Measurements from ENCODE around the gene B4GALNT4.
"Not testable (repeated sequence)": the region's sequence is repeated elsewhere in the genome, so short reads cannot be mapped to it uniquely, and the experiment has no call there.

Gene B4GALNT4

DNA sequence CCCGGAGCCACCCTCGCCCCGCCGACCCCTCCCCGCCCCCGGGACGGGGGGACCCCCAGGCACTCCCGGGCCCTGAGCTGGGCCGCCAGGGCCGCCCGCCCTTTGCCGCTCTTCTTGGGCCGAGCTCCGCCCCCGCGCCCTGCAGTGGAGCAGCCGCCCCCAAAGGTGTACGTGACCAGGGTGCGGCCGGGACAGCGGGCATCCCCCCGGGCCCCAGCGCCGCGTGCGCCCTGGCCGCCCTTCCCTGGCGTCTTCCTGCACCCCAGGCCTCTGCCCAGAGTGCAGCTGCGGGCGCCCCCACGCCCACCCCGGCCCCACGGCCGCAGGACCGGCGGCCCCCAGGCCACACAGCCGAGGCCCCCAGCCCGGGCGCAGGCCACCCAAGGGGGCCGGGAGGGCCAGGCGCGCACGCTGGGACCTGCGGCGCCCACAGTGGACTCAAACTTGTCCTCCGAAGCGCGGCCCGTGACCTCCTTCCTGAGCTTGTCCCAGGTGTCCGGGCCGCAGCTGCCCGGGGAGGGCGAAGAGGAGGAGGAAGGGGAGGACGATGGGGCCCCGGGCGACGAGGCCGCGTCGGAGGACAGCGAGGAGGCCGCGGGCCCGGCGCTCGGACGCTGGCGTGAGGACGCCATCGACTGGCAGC lies 7.4 kb downstream of the B4GALNT4 start:
- no peak for DNase-seq

GRCh38 chr11:377174-377865 lies 8.0 kb downstream of the B4GALNT4 start:
- no peak for DNase-seq

DNA sequence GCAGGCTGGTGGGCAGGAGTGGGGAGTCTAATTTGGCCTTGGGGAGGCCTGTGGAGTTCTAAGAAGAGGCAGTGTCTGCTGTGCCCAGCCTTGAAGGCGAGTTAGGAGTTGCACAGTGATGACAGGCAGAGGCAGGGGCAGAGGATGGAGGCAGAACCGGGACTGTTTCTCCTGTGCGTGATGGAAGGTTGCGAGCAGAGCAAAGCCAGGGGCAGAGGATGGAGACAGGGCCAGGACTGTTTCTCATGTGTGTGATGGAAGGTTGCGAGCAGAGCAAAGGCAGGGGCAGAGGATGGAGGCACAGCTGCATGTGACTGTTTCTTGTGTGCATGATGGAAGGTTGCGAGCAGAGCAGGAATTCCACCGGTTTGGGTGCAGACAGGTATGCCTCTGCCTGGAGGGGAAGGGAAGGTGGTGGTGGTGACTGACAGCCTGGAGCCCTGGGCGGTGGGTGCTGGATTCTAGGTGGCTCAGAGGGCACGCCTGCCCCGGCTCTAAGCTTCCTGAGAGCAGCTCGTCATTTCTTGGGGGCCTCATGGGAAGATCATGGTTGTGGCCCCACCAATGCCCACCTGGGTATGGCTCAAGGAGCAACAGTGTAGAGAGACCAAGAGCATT lies 8.7 kb downstream of the B4GALNT4 start:
- DNase-seq, result no peak

GRCh38 chr11:379205-380094 lies 10.2 kb downstream of the B4GALNT4 start:
- no peak for DNase-seq

DNA sequence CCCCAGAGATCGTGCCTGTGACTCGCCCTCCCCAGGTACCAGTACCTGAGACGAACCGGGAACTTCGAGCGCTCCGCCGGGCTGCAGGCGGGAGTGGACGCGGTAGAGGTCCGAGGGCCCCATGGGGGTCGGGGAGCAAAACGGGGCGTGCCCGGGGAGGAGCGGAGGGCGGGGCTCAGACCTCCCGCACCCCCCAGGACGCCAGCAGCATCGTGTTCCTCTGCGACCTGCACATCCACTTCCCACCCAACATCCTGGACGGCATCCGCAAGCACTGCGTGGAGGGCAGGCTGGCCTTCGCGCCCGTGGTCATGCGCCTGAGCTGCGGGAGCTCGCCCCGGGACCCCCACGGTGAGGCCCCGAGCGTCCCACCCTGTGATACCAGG lies 10.8 kb downstream of the B4GALNT4 start:
- DNase-seq, result no peak

- DNase-seq, result no peak
Observed at GRCh38 chr11:380491-380890, 11.2 kb downstream of the B4GALNT4 start.

DNA sequence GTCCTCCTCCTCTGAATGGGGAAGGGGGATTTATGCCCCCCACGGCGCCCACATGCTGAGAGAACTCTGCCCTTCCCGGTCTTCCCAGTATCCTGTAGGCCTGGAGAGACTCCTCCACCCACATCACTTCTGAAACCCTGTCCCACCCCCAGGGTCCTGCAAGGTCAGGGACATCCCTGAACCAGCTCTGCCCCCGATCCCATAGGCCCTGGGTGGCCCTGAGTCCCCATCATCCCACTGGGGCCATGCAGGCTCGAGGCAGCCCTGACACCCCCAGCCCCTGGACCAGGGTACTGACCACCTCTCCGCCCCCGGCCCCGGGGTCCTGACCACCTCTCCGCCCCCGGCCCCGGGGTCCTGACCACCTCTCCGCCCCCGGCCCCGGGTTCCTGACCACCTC lies 11.7 kb downstream of the B4GALNT4 start:
- DNase-seq, result no peak

DNA sequence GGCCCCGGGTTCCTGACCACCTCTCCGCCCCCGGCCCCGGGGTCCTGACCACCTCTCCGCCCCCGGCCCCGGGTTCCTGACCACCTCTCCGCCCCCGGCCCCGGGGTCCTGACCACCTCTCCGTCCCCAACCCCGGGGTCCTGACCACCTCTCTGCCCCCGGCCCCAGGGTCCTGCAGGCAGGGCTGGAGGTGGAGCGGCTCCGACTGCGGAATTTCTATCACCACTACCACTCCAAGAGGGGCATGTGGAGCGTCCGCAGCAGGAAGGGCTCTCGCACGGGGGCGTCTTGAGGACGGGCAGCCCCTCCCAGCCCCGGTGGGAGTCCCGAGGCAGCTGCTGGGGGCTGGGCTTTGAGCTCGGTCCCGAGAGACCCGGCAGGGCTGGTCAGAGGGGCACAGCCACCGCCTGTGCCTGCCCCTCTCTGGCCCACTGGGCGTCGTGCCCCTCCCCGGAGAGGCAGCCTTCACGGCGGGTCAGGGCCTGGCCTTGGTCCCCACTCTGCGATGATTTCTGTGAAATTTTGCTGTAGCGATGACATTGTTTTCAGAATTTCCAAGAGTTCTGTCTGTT lies 12.3 kb downstream of the B4GALNT4 start:
- DNase-seq, result no peak

DNA sequence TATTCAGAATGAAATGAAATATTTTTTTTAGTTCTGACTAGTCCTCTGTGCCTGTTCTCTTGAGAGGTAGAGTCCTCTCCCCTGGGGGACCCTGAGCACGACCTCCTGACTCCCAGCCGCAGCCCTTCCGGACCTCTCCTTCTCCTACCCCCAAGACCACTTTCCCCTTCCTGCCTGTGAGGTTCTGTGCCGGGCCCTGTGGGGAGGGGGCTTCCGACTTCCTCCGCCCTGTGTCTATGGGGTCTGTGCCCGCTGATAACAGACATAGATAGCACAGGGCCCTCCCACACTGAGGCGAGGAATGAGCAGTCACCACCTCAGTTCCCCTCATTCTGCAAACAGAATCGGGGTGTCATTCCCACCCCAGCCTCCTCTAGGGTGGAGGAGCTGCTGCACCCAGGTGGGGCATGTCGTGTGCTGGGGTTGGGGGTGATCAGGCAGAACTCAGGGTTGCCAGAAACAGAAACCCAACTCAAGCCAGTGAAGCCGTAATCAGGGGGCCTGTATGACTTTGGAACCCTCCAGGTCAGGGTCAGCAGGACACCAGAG lies 12.9 kb downstream of the B4GALNT4 start:
- DNase-seq, result no peak

- no peak for DNase-seq
Observed at GRCh38 chr11:383431-383830, 14.1 kb downstream of the B4GALNT4 start.

GRCh38 chr11:384511-384910 lies 15.2 kb downstream of the B4GALNT4 start:
- DNase-seq, result no peak

DNA sequence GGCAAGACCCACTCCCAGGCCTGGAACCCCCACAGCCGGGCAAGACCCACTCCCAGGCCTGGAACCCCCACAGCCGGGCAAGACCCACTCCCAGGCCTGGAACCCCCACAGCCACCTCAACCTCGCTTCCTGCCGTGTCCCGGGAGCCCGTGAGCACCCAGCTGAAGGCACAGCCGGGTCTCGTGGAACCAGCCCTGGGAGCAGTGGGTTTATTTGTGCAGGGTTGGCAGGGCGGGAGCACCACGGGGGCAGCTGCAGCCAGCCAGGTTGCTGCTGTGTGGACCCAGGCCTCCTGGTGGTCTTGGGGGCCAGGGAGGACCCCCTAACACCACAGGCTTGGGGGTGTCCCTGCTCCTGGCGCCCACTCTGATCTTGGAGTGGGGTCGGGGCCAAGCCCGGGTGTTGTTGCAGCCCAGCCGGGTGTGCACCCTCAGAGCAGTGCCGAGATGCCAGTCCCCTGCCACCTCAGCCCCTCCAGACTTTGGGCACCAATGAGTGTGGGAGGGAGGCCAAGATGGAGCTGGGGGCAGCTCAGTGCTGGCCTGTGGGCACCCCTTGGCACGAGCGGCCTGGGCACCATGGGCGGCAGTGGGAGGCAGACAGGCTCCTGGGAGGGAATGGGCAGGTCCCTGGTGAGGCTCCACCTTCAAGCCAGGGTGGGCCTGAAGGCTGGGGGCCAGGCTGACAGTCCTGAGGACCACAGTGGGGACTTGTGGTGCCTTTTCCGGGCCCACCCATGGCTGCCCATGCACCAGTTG lies 16.5 kb downstream of the B4GALNT4 start:
- DNase-seq, result no peak

DNA sequence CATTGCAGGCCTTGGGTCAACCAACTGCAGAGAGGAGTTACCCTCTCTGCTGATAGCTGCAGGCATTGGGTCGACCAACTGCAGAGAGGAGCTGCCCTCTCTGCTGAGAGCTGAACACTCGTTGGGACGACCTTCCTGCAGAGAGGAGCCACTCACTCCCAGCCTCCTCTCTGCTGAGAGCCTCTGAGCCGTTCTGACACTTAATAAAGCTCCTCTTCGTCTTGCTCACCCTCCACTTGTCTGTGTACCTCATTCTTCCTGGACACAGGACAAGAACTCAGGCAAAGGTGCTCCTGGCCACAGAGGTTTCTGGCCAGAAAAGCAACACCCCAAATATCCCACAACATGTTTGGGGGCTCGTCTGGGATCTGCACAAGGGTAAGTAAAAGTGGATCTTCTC lies 17.2 kb downstream of the B4GALNT4 start:
- no peak for DNase-seq

DNA sequence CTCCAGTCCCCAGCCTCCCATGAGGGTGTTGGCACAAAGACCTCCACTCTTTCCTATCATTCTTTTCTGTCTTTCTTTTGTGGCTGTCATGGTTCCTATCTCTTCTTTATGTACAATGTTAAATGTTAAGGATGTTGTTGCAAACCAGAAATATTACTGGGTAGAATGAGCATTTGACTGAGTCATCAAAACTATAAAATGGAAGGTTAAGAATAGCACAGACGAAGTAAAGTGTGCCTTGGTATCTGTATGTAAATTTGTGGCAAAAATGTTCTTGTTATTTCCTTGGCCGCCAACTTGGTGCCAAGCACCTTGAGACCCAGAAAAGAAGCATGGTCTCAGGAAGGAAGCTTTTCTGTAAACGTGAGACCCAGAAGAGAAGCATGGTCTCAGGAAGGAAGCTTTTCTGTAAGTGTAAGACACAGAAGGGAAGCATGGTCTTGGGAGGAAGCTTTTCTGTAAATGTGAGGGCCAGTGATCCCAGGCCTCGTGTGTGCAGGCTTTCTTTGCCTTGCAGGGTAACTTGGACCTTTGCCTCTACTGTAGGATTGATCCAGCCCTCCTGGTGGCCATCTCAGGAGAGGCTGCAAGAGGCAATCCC lies 18.0 kb downstream of the B4GALNT4 start:
- no peak for DNase-seq

DNA sequence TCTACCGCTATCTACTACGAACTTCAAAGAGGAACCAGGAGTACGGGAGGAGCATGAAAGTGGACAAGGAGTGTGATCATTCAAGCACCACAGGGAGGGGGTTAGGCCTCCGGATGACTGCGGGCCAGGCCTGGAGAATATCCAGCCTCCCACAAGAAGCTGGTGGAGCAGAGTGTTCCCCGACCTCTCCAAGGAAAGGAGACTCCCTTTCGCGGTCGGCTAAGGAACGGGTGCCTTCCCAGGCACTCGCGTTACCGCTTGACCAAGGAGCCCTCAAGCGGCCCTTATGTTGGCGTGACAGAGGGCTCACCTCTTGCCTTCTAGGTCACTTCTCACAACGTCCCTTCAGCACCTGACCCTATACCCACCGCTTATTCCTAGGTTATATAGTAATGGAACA lies 20.1 kb downstream of the B4GALNT4 start:
- not testable (repeated sequence) for DNase-seq

GRCh38 chr11:390175-390574 lies 20.9 kb downstream of the B4GALNT4 start:
- no peak for DNase-seq

- DNase-seq, result no peak
Observed at GRCh38 chr11:391117-392017, 22.1 kb downstream of the B4GALNT4 start.

DNA sequence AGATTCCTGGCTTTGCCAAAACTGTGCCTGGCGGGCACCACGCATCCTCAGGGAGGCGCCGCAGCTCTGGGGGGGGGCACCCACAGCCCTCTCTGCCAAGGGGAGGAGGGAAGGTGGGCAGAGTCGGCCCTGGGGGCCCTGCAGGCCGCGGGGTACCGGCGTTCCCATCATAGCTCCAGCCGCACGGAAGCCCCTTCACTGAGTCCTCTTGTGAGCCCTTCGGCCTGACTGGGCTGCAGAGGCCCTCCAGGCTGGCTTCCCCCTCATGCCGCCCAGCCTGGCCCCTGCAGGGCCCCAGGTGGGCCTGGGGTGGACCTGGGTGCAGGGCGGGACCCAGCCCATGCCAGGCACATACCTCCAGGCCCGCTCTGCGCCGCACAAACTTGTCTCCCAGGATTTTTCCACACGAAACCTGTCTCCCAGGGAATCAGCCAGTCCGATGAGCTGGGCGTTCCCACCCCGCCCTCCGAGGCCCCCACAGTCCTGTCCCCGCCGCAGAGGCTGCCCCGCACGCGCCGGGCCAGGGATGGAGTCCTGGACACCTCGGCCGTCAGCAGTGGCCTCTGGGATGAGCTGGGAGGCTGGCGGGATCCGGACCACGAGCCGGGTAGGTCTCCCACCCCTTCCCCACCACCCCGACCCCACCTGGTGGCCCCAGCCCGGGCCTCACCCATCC lies 22.9 kb downstream of the B4GALNT4 start:
- DNase-seq, result no peak

DNA sequence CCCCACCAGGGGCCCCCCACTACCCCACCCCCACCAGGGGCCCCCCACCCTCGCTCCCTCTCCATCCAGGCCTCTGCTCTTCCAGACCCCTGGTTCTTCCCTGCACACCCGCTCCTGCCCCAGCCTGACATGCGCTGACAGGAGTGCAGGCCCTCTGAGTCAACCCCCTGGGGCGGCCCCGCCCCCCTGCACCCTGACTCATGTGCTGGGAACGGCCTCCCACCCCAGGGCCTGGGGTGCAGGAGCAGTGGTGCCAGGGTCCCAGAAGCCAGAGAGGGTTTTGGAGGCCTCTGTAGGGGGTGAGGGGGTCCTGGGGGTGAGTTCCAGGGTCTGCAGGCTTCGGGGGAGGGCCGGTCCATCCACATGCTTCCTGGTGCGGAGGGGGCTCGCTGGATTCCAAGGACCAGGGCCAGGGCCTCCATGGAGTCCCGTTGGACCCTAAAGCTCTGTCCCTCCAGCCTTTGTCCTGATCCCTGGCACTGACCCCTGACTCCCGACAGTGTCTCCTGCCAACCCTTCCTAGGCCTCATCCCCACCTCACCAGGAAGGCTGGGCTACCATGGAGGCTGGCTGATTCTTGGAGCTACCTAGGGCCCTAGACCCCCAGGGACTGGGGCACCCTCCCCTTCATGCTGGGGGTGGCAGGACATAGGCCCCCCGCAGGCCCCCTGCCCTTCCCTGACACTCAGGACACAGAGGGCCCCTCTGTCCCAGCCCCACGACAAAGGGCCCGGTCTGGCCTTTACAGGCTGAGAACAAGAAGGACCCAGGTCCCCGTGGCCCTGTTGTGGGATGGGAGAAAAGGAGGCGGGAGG lies 24.1 kb downstream of the B4GALNT4 start:
- DNase-seq, result no peak

Measured in activated gamma-delta T cell (primary cell).